ENCODE measurements around the gene SLC12A8. TPM values are rescaled to one million over a fixed set of nuclear protein-coding genes. Genes with fewer than 3 reads are reported as not detected.

SLC12A8 gene, protein sequence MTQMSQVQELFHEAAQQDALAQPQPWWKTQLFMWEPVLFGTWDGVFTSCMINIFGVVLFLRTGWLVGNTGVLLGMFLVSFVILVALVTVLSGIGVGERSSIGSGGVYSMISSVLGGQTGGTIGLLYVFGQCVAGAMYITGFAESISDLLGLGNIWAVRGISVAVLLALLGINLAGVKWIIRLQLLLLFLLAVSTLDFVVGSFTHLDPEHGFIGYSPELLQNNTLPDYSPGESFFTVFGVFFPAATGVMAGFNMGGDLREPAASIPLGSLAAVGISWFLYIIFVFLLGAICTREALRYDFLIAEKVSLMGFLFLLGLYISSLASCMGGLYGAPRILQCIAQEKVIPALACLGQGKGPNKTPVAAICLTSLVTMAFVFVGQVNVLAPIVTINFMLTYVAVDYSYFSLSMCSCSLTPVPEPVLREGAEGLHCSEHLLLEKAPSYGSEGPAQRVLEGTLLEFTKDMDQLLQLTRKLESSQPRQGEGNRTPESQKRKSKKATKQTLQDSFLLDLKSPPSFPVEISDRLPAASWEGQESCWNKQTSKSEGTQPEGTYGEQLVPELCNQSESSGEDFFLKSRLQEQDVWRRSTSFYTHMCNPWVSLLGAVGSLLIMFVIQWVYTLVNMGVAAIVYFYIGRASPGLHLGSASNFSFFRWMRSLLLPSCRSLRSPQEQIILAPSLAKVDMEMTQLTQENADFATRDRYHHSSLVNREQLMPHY
- 12.1 and 14.7 TPM in 2 replicates for total RNA-seq

DNA sequence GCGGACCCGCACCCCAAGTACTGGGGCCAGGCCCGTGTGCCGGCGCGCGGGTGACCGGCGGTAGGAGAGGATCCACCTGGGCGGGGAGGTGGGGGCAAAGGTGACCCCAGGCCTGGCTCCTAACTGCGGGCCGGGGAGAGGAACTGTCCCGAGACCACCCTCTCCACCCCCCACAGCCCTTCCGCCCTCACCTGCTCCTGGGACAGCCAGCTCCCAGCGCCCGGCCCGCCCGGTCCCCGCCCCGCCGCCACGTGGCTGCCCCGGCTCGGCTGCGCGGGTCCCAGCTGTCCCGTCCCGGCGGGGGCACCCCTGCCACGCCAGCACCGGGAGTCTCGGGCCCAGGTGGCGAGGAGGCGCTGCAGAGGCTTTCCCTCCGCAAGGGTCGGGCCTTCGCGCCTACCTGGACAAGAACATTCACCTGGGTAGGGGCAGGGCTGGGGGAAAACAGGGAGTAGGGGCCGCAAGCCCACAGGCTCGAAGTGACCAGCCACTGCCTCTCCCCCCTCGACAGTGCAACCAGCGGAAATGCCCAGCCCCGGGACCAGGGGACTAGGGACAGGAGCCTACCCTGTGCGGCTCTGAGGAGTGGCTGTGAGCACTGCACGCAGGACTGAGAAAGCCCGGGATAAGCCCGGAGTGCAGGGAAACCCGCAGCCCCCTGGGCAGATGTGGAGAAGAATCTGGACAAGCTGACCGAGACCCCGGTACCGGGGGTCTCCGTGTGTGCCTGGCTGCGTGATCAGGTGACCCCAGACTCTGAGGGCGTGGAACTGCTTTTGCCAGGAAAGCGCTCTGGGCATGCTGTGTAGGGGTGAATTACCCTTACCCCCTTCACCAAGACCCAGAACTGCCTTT lies at the start of gene SLC12A8:
Gene SLC12A8 (minus strand): TSS at position 240 of the 855 bp plus-strand sequence. CDS start 1,399 bp downstream, outside the sequence.

DNA sequence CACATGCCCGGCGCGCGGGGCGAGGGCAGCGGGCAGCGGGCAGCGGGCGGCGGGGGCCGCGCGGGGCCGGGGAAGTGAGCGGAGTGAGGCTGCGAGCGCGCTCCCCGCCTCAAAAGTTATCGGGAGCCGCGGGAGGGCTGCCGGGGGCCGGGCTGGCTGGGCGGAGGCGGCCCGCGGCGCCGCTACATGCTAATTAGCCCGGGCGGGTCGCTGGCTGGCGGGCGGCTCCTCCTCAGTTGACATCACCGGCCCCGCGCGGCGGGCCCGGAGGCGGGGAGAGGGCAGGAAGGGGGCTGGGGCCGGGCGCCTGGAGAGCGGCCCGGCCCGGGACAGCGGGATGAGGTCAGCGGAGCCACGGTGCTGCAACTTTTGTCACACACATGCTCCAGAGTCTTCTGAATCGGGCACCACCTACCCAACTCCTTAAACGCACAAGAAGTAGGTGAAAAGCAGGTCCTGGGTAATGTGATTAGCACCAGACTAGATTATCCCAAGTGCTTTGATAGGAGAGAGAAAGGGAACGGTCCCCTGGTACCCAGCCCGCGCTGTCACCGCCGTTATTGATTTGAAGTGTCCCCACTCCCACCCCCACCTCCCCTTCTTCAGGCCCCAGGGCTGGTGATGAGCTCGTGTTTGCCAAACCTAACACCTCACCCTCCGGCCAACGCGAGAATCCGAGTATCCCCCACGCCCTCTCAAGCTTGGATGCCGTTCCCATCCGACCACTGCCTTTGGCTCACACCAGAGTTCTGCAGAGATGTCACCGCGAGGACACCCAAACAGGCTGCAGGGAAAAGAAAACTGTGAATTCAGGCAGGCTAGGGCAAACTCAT lies 156.4 kb downstream of the SLC12A8 start, which contains the start of gene HEG1:
Gene HEG1 (minus strand): TSS at position 85 of the 833 bp plus-strand sequence. CDS start 107 bp downstream, outside the sequence.

Other genes starting within 250 kb of the SLC12A8 start
- gene HEG1, start 156.8 kb downstream of the SLC12A8 start, total RNA-seq = 100 and 158 TPM in 2 replicates
- 18.4 and 27.9 TPM in 2 replicates for gene ZNF148, start 162.6 kb upstream of the SLC12A8 start, total RNA-seq

Data from epithelial cell of alveolus of lung (primary cell).